Upper lobe of left lung (tissue), 6 donors: ENCODE data around the gene ZNF366. TPM values are rescaled to one million over a fixed set of nuclear protein-coding genes. Genes with fewer than 3 reads are reported as not detected.

Experiments used
- ATAC-seq, 2 donors: fragments of 200-7000 bp; cut with Tn5 transposase; one replicate each; pipeline ENCODE4 v1.9.1; 2022; ENCODE audit warnings: mild to moderate bottlenecking in 2 of 2, moderate library complexity in 2 of 2; ENCODE audit not compliant: low FRiP score in 2 of 2
- DNase-seq, 2 donors: peaks; one replicate each; pipeline ENCODE4 v3.0.0-alpha.2; 2019 to 2020
- H3K27ac ChIP-seq, 4 donors: fragments of 200-600 bp; sonication (generic); one replicate each; pipeline ENCODE4 v1.5.1; 2016 to 2019
- H3K27me3 ChIP-seq, 4 donors: fragments of 200-600 bp; sonication (generic); one replicate each; pipeline ENCODE4 v1.5.1; 2017 to 2019
- H3K36me3 ChIP-seq, 4 donors: fragments of 200-600 bp; sonication (generic); one replicate each; pipeline ENCODE4 v1.5.1; 2016 to 2019
- H3K4me1 ChIP-seq, 4 donors: fragments of 200-600 bp; sonication (generic); one replicate each; pipeline ENCODE4 v1.5.1; 2018 to 2019
- H3K4me3 ChIP-seq, 4 donors: fragments of 200-600 bp; sonication (generic); one replicate each; pipeline ENCODE4 v1.5.1; 2017 to 2019; ENCODE audit warnings: mild to moderate bottlenecking in 2 of 4, moderate library complexity in 1 of 4
- H3K9me3 ChIP-seq, 4 donors: fragments of 200-600 bp; sonication (generic); one replicate each; pipeline ENCODE4 v1.5.1; 2018 to 2019
- CTCF ChIP-seq, 6 experiments: fragments of 450-650 bp in 4 of 6; fragments of 200-600 bp in 2 of 6; sonication (generic) in 2 of 6; IDR thresholded peaks; one replicate each; pipeline ENCODE4 v1.5.1; 2016 to 2019; ENCODE audit warnings: antibody characterized with exemption in 6 of 6
- EP300 ChIP-seq, 4 donors: sonication (generic); formaldehyde crosslinking; IDR thresholded peaks; one replicate each; pipeline ENCODE4 v1.5.1; 2017; ENCODE audit warnings: antibody characterized with exemption in 4 of 4, control low read depth in 2 of 4
- POLR2A ChIP-seq, 4 donors: fragments of 450-650 bp; IDR thresholded peaks; one replicate each; pipeline ENCODE4 v1.5.1; 2016 to 2017; ENCODE audit warnings: antibody characterized with exemption in 4 of 4, mild to moderate bottlenecking in 2 of 4
- POLR2AphosphoS5 ChIP-seq, 2 donors: sonication (generic); formaldehyde crosslinking; IDR thresholded peaks; one replicate each; pipeline ENCODE4 v1.5.1; 2017; ENCODE audit warnings: antibody characterized with exemption in 2 of 2
- WGBS, 2 donors: methylation state at CpG; one replicate each; pipeline ENCODE4 v1.1.5; 2017 to 2018; 5-methylcytosine and 5-hydroxymethylcytosine counted together
- total RNA-seq, 6 donors: library from RNA; depleted of rRNA in 4 of 6; stranded (reverse); fragments of >200 nt in 4 of 6; gene quantifications; one replicate each; pipeline versions ENCODE4 v1.1.0 to v1.2.1, GENCODE V29; 2016 to 2021
- donor health status: DM: no; HTN: no; CAD: no; lungs with moderate emphysema.
- donor health status: DM: no; HTN: yes; CAD: no; lungs with severe emphysema.

The ZNF366 gene
- total RNA-seq, 6 donors from 2014 or later = 3.1 to 12.4 (median 6.3) TPM

- Histone ChIP-seq H3K27me3 (no peaks in the 10 kb centered on the region), H3K4me3 (no peak overlapping the region), H3K4me1 (peaks cover 25 to 48% (median 37%) of the 10 kb centered on the region in 4 donors), H3K36me3 (peaks cover 0 to 26% (median 2%) of the 10 kb centered on the region in 4 donors), H3K9me3 (no peaks in the 10 kb centered on the region), H3K27ac (peak overlapping the region; percentile 81 to 95 (median 88))
- TF ChIP-seq EP300 (IDR thresholded peaks at IDR 0.05) (peak in 2 of 4 donors; percentile 8 to 20), POLR2A (IDR thresholded peaks at IDR 0.05) (no peak)
- ATAC-seq (peak; percentile 73 to 88), DNase-seq (peak in 1 of 2 donors; percentile 53)
- WGBS, 2 donors = 31 to 43% methylated on average over 9 of the region's 9 CpGs
Observed at GRCh38 chr5:72452515-72453245, 54.5 kb downstream of the ZNF366 start.

DNA sequence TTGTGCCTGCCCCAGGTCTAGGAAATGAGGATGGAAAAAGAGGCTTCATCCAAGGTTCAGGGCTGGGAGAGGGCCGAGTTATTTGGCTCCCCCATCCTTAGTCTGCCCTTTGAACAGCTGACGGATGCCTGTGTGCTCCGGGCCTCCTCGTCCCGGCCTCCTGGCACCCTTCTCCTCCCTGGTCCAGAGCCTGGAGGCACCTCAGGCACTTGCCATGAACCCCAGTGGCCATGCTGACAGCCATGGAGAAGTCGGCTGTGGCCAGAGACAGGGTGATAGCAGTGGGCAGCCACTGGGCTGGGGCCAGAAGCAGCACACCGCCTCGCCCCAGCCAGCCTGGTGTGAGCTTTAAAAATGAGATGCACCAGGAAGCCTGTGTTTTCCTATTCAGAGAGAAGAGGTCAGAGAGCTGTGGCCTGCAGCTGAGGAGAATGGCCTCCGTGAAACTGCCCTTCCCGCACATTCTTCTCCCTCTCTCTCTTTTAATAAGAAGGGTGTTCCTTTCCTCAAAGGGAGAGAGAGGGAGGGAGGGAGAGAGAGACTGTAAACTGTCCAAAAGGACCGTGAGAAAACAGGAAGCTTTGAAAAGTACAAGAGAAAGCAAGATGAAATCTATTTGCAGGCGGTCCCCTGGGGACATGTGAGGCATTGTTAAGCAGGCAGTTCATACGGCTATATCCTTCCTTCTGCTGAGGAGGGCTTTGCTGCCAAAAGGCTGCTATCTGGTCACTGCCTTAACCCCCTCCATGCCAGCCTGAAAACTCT, 55.3 kb downstream of the ZNF366 start:
- WGBS, 2 donors = 27 to 46% methylated on average over 12 of the region's 13 CpGs

GRCh38 chr5:72448368-72448767, 58.8 kb downstream of the ZNF366 start:
- TF ChIP-seq CTCF (IDR thresholded peaks at IDR 0.05) (no peak), EP300 (IDR thresholded peaks at IDR 0.05) (no peak), POLR2A (IDR thresholded peaks at IDR 0.05) (no peak), POLR2AphosphoS5 (IDR thresholded peaks at IDR 0.05) (no peak)
- Histone ChIP-seq H3K36me3 (peaks cover 0 to 30% (median 2%) of the 10 kb centered on the region in 4 donors), H3K27ac (no peak overlapping the region), H3K4me1 (peaks cover 22 to 39% (median 28%) of the 10 kb centered on the region in 4 donors), H3K4me3 (no peak overlapping the region), H3K27me3 (no peaks in the 10 kb centered on the region), H3K9me3 (no peaks in the 10 kb centered on the region)
- 0 to 4% methylated on average over 1 of the region's 1 CpG for WGBS, 2 donors
- DNase-seq = no peak
- no peak for ATAC-seq

More for the DNA sequence above, 55.3 kb downstream of the ZNF366 start:
- no peak for TF ChIP-seq CTCF (IDR thresholded peaks at IDR 0.05)
- peak in 1 of 2 donors; percentile 34 for TF ChIP-seq POLR2AphosphoS5 (IDR thresholded peaks at IDR 0.05)
- no peak for TF ChIP-seq POLR2A (IDR thresholded peaks at IDR 0.05)
- TF ChIP-seq EP300 (IDR thresholded peaks at IDR 0.05) = peak in 2 of 4 donors; percentile 19 to 54
- Histone ChIP-seq H3K4me1 (peaks cover 25 to 48% (median 37%) of the 10 kb centered on the region in 4 donors), H3K36me3 (peaks cover 0 to 32% (median 2%) of the 10 kb centered on the region in 4 donors), H3K27ac (peak overlapping the region; percentile 81 to 95 (median 88)), H3K9me3 (no peaks in the 10 kb centered on the region), H3K27me3 (no peaks in the 10 kb centered on the region), H3K4me3 (no peak overlapping the region)
- peak; percentile 71 to 88 for ATAC-seq
- DNase-seq = peak in 1 of 2 donors; percentile 64

GRCh38 chr5:72447751-72448150, 59.5 kb downstream of the ZNF366 start:
- no peaks in the 10 kb centered on the region for H3K27me3 ChIP-seq
- WGBS, 2 donors = 89 to 95% methylated on average over 4 of the region's 4 CpGs
- DNase-seq (no peak), ATAC-seq (no peak)
- H3K9me3 ChIP-seq = no peaks in the 10 kb centered on the region
- H3K4me3 ChIP-seq = no peak overlapping the region
- peaks cover 0 to 36% (median 3%) of the 10 kb centered on the region in 4 donors for H3K36me3 ChIP-seq
- TF ChIP-seq EP300 (IDR thresholded peaks at IDR 0.05) (no peak), CTCF (IDR thresholded peaks at IDR 0.05) (no peak), POLR2A (IDR thresholded peaks at IDR 0.05) (no peak), POLR2AphosphoS5 (IDR thresholded peaks at IDR 0.05) (no peak)
- H3K27ac ChIP-seq = no peak overlapping the region
- peaks cover 16 to 32% (median 21%) of the 10 kb centered on the region in 4 donors for H3K4me1 ChIP-seq

DNA sequence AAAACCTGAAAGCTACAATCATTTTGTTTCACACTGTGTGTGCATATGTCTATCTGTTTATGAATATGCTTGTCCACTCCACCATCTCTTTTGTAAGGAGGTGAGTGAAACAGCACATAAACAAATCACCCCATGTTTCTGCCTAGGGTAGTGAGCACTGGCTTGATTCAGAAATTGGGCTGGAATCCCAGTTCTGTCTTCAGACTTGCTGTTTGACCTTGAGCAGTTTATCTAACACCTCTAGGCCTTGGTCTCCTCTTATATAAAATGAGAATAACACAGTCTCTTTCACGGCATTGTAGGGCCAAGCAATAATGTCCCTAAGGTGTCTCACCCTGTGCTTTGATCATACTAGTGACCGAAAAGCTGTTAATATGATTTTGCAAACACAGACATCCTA, 61.2 kb downstream of the ZNF366 start:
- no peak for TF ChIP-seq CTCF (IDR thresholded peaks at IDR 0.05)
- no peak for TF ChIP-seq EP300 (IDR thresholded peaks at IDR 0.05)
- no peak for TF ChIP-seq POLR2A (IDR thresholded peaks at IDR 0.05)
- TF ChIP-seq POLR2AphosphoS5 (IDR thresholded peaks at IDR 0.05) = no peak
- no peak for ATAC-seq
- DNase-seq = no peak
- no peaks in the 10 kb centered on the region for H3K27me3 ChIP-seq
- no peak overlapping the region for H3K27ac ChIP-seq
- H3K9me3 ChIP-seq = no peaks in the 10 kb centered on the region
- 32 to 68% methylated on average over 2 of the region's 2 CpGs for WGBS, 2 donors
- H3K36me3 ChIP-seq = peaks cover 0 to 40% (median 6%) of the 10 kb centered on the region in 4 donors
- peaks cover under 1 to 15% (median 4%) of the 10 kb centered on the region in 4 donors for H3K4me1 ChIP-seq
- H3K4me3 ChIP-seq = no peak overlapping the region
